GM18499 (cell line): ENCODE results near the gene VAMP5.
"Not testable (repeated sequence)": the region's sequence is repeated elsewhere in the genome, so short reads cannot be mapped to it uniquely, and the experiment has no call there.

Experiments
- ATAC-seq: cut with Tn5 transposase; IDR thresholded peaks from one replicate; pipeline ENCODE4 v1.9.1; 2021; ENCODE audit warnings: moderate number of reproducible peaks; ENCODE audit not compliant: insufficient read depth, unreplicated experiment

VAMP5 gene

DNA sequence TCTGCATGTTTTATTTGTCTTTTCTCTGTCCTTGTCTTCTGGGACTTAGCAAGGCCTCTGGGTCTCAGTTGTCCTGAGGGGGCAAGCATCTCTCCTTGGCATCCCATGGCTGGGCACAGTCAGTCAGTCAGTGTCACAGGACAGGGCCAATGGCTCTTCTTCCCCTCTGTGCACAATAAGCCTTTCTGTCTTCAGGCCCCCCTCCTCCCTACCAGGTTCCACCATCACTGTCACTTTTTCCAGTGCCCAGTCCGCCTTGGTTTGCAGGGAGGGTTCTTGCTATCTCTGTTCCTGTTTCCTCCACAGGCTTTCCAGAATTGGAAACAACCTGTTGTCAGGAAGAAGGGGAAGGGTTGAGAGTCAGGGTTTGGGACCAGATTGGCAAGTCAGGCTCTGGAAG, 1.7 kb upstream of the VAMP5 start:
- ATAC-seq: no peak

DNA sequence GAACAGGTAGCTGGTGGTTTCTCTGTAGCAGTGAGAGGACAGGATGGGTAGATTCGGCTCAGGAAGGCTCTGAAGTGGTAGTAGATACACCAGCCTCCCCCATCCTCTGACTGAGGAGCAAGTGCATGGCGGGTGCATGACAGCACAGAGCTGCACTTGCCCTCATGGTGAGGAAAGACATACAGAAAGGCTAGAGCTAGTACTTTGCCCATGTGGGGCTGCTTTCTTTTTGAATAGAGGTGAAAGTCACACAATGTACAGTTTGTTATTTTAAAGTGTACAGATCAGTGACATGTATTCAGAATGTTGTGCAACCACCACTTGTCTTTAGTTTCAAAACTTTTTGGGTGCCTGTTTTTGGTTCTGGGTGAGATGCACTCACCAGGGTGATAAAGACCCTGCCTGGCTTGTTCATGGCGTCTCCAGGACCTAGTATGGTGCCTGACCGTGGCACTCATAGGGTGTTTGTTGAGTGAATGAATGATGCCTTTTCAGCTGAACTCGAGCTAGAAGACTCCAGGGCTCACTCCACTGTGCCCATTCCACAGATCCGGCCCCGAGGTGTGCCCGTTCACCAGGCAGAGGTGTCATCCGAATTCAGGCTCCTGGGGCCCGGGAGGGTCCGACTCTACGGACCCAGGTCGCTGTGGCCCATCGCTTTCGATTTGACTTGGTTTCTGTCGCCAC, 421 bp upstream of the VAMP5 start:
- no peak for ATAC-seq

DNA sequence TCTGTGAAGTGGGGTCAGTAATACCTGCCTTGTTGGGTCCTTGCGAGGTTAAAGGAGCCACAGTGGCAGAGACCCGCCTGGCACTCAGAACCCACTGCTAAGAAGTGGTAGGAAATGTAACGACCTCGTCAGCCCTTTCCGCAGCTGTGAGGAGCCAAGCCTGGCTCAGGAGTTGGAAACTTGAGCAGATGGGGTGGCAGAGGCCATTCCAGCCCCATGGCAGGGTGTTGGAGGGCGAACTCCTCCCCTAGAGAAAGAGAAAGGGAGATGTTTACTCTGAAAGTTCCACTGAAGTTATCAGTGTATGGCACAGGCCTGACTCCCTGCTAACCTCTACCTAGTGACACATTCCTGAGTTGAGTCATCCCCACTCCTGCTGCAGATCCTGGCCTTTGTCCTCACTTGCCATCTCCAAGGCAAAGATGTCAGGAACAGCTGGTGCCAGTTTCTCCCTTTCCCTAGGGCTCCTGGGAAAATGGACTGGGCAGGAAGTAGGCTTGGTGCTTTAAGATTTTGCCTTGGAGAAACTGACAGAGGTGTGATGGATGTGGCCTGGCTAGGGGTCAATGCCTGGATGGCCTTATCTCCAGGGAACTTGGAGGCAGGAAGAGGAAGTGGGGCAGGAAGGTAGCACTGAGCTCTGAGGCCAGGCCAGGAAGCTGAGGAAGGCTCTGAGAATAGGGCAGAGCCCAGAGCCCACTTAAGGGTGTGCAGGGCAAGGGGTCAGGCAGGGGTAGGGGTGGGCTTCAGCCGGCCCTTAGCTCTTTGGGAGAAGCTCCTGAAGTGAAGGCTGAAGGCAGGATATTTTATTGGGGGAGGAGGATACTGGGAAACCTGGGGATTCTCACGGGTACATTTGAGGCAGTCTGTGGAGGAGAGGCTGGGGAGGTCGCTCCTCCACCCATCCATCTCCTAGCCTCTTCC, 888 bp downstream of the VAMP5 start:
- no peak for ATAC-seq

DNA sequence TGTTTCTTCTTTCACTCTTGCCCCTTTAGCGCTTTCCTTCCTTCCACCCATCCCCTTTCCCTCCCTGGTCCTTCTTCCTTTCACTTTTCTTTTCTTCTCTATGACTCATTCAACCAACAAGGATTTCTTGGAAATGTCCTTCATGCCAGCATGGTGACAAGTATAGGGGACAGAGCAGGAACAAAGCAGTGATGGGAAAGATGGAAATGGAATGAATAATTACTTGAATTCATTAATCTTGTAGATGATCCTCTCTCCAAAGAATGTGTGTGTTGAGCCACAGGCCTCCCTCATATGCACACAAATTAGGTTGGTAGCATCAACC, 1.5 kb downstream of the VAMP5 start:
- no peak for ATAC-seq

DNA sequence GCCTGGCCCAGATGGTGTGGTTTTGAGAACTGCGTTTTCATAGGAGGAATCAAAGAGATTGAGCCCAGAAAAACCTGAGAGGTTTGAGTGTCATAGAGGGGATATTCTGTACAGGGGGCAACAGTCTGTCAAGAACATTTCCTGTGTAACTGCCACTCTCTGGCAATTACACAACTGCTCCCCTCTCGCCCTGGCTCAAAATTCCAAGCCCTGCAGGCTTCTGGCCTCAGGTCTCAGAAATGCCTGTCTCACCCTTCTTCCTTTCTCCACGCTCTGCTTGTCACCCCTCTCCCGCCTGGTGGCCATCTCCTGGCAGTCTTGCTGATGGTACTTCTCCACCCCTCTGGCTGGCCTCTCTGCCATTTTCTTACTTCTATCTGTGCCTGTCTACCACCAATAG, 4.0 kb downstream of the VAMP5 start:
- ATAC-seq: no peak

DNA sequence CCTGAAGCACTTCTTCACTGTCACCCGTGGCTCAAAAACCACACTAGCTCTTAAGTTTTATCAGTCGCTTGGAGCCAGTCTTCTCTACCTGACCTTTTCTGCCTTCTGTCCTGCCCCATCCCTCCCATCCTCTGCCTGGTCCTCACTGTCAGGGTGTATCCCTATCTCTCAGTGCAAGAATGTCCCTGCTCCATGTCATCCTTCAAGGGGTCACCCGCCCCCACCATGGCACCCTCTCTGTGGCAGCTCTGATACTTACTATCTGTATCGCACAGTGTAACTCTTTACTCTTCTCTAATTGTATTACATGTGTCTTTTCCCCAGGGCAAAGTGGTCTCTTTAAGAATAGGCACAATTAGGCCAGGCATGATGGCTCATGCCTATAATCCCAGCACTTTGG, 4.4 kb downstream of the VAMP5 start:
- ATAC-seq: no peak

DNA sequence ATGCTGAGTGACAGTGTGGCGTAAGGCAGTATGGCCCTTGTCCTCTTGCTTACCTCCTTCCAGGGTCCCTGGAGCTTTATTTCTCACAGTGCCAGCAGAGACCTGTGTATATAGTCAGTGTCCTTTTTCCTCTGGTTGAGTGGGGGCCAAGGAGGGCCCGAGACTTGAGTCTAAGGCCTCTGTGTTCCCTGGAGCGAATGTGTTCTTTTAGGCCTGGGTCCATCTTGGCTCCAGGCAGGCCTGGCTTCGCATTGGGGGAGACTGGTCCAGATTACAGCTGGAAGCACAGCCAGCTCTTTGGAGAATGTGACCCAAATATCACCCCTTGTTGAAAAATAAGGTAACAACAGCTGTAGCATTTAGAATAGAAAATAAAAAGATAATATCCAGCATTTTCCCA, 5.0 kb downstream of the VAMP5 start:
- ATAC-seq: no peak

DNA sequence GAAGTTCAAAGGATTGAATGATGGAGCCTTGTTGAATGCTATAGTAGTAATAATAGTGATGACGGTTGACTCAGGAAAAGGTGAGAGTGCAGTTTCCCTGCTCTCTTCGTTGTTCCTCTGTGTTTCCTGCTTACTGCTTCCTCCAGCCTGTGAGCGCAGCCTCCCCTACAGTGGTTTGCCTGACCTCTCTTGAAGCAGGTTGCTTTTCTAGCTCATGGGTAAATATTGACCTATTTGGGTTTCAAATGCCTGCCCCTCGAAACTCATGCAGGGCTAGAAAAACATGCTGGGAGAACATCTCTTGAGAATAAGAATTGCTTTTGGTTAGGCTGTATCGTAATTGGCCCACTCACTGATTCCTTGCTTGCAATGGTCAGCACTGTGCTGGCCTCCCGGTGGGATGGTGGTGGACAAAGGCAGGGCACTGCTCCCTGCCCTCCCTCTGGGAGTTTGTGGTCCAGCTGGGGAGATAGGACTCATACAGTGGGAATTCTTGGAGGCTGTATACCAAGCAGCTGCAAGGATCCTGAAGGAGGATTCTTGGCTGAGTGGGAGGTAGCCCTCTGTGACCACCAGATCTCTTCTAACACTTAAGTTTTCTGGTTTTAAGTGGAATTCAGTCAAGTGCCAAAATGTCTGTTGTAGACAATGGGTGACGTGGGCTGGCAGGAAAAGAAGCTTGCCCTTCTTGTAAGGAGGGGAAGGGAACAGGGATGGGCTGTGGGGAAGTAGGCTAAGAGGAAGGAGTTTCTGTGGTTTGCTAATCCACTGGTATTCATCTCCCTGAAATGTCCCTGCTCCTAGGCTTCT, 6.0 kb downstream of the VAMP5 start:
- no peak for ATAC-seq

DNA sequence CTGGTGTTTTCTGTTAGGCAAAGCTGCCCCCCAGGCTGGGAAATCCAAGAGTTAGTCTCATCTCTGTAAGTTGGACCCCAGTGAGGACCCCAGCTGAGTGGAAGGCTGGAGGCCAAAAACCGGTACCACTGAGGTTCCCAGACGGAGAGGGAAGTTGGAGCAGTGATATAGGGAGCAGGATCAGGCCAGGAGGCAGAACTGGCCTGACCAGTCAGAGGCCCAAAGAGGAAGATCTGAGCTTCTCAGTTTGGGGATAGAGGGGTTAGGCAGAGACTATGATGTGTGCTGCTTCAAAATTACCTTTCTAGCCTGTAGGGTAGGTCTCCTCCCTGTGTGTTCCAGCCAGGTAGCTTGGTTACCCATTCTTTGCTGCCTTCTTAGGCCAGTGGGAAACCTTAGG, 6.7 kb downstream of the VAMP5 start:
- no peak for ATAC-seq

DNA sequence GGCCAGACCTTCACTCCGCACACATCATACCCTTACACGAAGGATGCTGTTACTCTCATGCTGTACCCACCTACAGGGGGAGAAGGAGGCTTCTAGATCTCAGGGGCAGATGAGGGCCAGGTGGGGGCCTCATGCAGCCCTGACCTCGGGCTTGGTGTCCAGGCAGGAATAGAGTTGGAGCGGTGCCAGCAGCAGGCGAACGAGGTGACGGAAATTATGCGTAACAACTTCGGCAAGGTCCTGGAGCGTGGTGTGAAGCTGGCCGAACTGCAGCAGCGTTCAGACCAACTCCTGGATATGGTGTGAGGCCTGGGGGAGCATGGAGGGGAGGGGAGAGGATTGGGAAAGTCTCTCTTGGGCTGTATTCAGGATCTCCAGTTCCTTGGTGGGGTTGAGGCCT, 7.3 kb downstream of the VAMP5 start:
- no peak for ATAC-seq

DNA sequence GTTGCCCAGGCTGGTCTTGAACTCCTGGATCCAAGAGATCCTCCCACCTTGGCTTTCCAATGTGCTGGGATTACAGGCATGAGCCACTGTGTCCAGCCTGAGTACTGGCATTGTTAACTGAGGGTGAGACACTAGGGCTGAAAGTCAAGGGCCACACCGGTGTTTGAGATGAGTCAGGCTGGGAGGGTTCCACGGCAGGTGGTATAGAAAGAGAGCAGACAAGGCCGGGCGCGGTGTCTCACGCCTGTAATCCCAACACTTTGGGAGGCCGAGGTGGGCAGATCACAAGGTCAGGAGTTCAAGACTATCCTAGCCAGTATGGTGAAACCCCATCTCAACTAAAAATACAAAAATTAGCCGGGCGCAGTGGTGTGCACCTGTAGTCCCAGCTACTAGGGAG, 8.1 kb downstream of the VAMP5 start:
- not testable (repeated sequence) for ATAC-seq

DNA sequence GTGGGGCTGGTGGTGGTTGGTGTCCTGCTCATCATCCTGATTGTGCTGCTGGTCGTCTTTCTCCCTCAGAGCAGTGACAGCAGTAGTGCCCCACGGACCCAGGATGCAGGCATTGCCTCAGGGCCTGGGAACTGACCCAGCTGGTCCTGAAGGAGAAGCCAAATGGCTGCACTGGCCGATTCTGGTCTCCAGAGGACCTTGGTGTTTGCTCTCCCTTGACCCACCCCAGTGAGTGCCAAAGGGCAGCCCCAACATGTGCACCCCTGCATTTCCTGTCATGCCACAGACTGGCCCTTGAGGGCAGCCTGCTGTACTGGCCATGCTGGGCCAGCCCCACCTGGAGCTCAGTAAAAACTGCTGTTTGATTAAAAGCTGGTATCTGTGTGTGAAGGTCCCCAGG, 8.8 kb downstream of the VAMP5 start:
- ATAC-seq: no peak

DNA sequence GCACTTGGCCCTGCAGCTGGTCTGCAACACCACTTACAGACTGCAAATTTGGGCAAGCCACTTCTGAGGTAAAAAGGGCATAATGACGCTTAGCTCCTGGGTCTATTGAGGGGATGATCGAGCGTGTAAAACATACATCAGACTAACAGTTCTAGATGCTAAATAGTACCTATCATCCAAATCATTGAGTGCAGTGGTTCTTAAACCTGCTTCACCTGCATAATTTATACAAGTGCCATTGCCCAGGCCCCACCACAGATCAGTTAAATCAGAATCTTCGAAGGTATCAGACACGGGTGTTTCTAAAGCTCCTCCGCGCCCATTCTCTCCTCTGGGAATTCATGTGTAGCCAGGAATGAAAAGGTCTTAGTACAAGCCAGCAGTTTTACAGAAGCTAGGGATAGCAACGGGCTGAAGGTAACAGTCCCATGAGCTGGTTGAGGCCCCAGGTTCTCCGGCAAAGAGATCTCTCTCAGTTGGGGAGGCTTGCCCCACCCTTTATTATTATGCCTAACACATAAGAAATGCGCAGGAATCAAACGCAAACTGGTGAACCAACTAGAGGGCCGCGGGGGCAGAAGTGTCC, 10.6 kb downstream of the VAMP5 start:
- ATAC-seq: no peak

DNA sequence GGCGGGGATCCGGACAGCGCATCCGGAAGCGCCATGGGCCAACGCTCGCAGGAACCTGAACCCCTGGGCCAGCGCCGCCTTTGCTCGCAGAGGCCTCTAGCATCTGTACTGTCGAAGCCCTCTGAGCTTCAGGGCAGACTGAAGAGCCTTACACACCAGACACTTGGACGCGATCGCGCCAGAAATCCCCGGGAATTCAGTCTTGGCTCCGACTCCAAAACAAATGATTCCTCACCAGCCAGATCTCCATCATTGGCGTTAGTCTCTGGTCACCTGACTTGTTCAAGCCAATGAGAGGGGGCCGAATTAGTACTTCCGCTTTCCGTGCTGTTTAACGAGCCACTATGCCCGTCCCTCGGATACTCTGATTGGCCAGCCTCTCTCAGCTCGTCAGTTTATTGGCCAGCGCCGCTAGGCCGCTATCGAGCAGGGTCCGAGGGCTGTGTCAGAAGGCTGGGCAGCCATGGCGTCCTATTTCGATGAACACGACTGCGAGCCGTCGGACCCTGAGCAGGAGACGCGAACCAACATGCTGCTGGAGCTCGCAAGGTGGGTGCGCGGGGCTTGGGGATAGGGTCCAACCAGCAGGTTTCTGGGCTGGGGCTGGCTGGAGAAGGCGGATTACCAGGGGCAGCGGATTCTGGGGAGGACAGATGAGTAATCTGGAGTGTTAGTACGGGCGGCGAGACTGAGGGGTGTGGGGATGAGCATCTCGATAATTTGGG, 11.2 kb downstream of the VAMP5 start, which contains the start of gene RNF181:
TSS of gene RNF181 (plus strand) at position 445 of the 725 bp plus-strand sequence. CDS start at position 464, 19 bp downstream.
- ATAC-seq: peak; percentile 98

DNA sequence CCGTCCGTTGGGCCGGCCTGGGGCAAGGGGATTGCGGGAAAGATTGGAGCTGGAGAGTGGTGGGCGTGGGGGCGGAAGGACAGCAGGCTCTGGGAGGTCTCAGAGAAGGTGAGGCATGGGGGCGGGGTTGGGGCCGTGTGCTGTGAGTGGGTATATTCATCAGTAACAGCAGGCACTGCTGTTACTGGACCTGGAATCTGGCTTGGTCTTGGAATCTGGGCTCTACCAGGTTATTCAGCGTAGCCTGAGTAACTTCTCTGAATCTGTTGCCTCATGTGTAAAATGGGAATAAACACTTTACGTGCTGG, 11.7 kb downstream of the VAMP5 start:
- ATAC-seq: no peak

DNA sequence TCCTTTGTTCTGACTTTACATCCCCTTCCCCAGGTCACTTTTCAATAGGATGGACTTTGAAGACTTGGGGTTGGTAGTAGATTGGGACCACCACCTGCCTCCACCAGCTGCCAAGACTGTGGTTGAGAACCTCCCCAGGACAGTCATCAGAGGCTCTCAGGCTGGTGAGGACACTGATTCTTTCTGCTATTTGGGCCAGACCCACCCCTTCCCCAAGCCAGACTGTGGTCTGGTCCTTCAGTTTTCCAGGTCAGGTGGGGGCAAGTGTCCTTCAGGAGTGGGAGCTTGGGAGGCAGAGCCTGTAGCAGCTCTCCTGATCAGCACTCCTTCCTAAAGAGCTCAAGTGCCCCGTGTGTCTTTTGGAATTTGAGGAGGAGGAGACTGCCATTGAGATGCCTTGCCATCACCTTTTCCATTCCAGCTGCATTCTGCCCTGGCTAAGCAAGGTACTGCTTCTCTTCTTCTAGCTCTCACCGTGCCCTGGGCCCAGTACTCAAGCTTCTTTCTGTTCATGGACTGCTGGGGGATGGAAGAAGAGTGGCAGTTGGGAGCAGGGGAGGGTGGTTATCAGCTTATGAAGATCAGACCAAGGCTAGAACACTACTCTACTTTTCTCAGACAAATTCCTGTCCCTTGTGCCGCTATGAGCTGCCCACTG, 12.4 kb downstream of the VAMP5 start:
- no peak for ATAC-seq

DNA sequence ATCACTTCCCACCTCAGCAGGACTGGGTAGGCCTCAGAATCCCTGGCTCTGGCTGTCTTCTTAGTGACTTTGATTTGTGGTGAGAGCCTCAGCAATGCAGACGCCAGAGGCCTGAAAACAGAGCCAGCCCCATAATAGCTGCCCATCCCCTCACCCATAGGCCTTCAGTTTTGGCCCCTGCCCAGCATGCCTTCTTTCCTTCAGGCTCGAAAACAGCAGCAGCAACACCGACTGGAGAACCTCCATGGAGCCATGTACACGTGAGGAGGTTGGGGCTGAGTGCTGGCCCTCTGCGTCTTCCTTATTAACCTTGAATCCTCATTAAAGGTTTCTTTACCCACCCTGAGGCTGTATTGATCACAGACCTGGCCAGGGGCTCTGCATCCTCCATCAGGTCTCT, 13.0 kb downstream of the VAMP5 start:
- no peak for ATAC-seq

DNA sequence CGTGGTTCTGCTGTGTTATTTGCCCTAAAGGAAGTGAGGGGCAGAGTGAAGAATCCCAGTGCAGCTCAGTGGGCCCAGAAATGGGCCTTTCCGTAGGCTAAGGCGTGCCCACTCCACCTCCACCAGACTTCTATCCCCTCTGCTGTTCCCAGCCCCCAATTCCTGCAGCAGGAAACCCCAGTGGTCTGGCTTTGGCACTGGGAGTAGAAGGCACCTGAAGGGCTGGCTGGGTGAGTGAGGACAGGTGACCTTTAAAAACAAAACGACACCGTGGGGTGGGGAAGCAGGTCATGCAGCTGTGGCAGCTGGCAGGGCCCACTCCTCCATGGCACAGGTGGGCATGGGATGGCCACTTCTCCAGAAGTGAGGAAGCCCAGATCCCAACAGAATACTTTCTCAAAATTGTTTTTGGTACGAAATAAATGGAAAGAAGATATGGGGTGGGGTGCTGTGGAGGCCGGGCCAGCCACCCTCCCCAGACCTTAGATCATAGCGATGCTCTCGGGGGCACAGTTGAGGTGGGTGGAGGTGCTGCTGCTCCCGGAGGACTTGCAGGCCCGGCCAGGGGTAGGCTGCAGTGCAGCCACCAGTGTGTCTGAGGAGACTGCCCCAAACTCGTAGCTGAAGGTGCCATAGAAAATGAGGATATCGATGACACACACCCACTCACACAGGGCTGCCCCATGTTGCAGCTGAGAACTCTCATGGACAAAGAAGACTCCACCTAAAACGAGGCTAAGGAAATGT, 14.5 kb downstream of the VAMP5 start:
- no peak for ATAC-seq
